ENCODE measurements around the gene TMED6.

DNA sequence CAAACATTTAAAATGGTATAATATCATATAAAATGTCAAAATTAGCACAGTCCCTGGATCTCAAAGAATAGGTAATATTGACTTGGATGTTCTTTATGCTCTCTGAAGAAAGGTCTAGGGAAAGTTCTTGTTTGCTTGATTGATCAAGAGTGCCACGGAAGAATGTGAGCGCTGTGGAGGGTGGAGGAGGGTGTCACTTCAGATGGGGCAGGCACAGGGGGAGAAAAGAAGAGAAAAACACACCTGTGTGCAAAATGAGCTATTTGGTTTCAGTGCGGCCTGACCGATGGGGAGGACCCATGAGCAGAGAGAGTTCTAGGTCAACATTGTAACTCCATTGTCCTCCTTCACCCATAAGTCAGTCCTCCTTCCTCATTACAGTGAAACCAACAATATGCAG lies 49.3 kb downstream of the TMED6 start:
- TF ChIP-seq, protein P1, sequence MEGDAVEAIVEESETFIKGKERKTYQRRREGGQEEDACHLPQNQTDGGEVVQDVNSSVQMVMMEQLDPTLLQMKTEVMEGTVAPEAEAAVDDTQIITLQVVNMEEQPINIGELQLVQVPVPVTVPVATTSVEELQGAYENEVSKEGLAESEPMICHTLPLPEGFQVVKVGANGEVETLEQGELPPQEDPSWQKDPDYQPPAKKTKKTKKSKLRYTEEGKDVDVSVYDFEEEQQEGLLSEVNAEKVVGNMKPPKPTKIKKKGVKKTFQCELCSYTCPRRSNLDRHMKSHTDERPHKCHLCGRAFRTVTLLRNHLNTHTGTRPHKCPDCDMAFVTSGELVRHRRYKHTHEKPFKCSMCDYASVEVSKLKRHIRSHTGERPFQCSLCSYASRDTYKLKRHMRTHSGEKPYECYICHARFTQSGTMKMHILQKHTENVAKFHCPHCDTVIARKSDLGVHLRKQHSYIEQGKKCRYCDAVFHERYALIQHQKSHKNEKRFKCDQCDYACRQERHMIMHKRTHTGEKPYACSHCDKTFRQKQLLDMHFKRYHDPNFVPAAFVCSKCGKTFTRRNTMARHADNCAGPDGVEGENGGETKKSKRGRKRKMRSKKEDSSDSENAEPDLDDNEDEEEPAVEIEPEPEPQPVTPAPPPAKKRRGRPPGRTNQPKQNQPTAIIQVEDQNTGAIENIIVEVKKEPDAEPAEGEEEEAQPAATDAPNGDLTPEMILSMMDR (IDR thresholded peaks at IDR 0.05): no peak
- TF ChIP-seq POLR2AphosphoS5 (IDR thresholded peaks at IDR 0.05): no peak

All from gastroesophageal sphincter (tissue), 3 donors.